Esophagus muscularis mucosa (tissue), 4 donors: ENCODE data around the gene RAB37.

Experiments
- CTCF ChIP-seq, 3 experiments: fragments of 200-600 bp in 2 of 3; fragments of 450-650 bp in 1 of 3; sonication (generic) in 2 of 3; IDR thresholded peaks; one replicate each; pipeline ENCODE4 v1.5.1; 2017 to 2019; ENCODE audit warnings: antibody characterized with exemption in 3 of 3, mild to moderate bottlenecking in 2 of 3, moderate library complexity in 1 of 3
- EP300 ChIP-seq: sonication (generic); formaldehyde crosslinking; IDR thresholded peaks from one replicate; pipeline ENCODE4 v1.6.1; 2017; ENCODE audit warnings: antibody characterized with exemption
- POLR2A ChIP-seq: fragments of 450-650 bp; IDR thresholded peaks from one replicate; pipeline ENCODE4 v1.6.1; 2017; ENCODE audit warnings: antibody characterized with exemption, moderate library complexity, mild to moderate bottlenecking, low read depth

DNA sequence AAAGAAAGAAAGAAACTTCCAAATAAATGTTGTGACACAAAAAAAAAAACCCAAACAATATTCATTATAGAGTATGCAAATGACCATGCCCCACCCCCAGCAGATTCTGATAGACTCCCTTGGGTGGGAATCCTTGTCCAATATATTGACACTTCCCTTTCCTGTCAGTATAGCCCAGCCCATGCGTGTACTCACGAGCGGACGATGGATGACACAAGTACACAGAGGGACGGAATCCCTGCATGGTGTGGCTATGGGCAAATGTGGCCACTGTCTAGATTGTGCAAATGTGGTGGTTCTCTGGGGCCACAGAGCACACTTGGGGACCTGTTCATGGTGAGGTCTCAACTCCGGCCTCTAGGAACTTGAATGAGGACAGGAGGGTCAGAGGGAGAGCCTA, 3.1 kb downstream of the RAB37 start:
- TF ChIP-seq CTCF (IDR thresholded peaks at IDR 0.05): no peak
- TF ChIP-seq EP300: no peak
- TF ChIP-seq POLR2A: no peak
